ENCODE data around the gene IGFALS.

DNA sequence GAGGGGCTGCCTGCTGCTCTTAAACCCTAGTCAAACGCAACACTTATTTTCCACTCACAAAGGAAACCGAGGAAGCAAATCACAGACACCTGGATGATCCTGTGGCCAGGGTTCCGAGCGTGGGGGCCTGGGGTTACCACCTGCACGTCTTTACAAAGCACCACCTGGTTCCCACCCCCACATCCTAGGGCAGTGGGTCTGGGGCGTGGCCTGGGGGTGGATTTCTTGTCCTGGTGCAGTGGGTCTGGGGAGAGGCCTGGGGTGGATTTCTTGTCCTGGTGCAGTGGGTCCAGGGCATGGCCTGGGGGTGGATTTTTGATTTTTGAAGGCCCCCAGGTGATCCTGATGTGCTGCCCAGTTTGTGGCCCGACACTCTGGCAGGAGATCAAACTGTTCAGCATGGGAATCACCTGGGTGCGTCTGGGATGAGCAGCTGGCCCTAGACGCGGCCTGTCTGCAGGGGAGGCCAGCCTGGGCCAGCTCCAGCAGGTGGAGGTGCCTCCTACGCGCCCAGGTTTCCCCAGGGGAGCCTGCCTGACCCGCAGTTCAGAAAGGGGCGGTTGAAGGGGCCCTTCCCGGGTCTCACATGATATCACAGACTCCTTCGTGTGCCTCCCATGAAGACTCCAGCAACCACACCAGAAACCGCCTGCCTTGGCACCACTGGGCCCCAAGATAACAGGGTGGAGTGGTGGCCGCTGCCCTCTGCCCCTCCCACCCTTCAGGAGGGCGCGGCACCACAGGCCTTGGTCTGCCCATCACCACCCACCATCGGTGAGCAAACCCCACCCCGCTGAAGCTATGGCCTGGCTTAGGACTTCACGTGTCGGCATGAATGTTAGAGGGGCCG is 26.8 kb upstream of the IGFALS start:
- TF ChIP-seq, protein P1, sequence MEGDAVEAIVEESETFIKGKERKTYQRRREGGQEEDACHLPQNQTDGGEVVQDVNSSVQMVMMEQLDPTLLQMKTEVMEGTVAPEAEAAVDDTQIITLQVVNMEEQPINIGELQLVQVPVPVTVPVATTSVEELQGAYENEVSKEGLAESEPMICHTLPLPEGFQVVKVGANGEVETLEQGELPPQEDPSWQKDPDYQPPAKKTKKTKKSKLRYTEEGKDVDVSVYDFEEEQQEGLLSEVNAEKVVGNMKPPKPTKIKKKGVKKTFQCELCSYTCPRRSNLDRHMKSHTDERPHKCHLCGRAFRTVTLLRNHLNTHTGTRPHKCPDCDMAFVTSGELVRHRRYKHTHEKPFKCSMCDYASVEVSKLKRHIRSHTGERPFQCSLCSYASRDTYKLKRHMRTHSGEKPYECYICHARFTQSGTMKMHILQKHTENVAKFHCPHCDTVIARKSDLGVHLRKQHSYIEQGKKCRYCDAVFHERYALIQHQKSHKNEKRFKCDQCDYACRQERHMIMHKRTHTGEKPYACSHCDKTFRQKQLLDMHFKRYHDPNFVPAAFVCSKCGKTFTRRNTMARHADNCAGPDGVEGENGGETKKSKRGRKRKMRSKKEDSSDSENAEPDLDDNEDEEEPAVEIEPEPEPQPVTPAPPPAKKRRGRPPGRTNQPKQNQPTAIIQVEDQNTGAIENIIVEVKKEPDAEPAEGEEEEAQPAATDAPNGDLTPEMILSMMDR (IDR thresholded peaks at IDR 0.05) = no peak
- TF ChIP-seq EP300 (IDR thresholded peaks at IDR 0.05) = no peak
